SH-SY5Y (cell line): Measurements from ENCODE around the gene TUBGCP4.

ENCODE experiments used
- GATA2 ChIP-seq: IDR thresholded peaks from 2 replicates; pipeline ENCODE4 v1.6.1; 2011; ENCODE audit warnings: mild to moderate bottlenecking, low read depth, low read length
- GATA3 ChIP-seq: IDR thresholded peaks from 2 replicates; pipeline ENCODE4 v1.6.1; 2011; ENCODE audit warnings: low read depth, mild to moderate bottlenecking, low read length, moderate library complexity

DNA sequence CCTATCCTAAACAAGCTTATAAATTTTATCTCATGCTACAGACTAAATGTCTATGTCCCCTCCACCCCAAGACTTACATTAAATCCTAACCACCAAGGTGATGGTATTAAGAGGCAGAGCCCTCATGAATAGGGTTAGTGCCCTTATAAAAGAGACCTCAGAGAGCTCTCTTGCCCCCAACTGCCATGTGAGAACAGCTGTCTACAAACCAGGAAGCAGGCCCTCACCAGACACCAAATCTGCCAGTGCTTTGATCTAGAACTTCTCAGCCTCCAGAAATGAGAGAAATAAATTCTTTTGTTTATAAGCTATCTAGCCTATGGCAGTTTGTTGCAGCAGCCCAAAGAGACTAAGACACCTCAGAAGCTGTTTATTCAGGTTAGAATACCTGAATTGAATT is 63.5 kb downstream of the TUBGCP4 start:
- TF ChIP-seq GATA2 = no peak
- no peak for TF ChIP-seq GATA3
